Breast epithelium (tissue), 4 donors: Measurements from ENCODE around the gene GJA1. TPM values are rescaled to one million over a fixed set of nuclear protein-coding genes. Genes with fewer than 3 reads are reported as not detected.

ENCODE experiments used
- DNase-seq, 2 donors: peaks; one replicate each; pipeline ENCODE4 v3.0.0-alpha.2; 2019; ENCODE audit warnings: low spot score in 2 of 2
- H3K27ac ChIP-seq, 2 donors: fragments of 200-600 bp; sonication (generic) in 1 of 2; one replicate each; pipeline ENCODE4 v1.5.1; 2016 to 2019; ENCODE audit warnings: mild to moderate bottlenecking in 1 of 2
- H3K27me3 ChIP-seq, 2 donors: fragments of 200-600 bp; sonication (generic) in 1 of 2; one replicate each; pipeline versions ENCODE4 v1.5.1 to v1.6.0; 2017 to 2019; ENCODE audit warnings: control low read depth in 1 of 2, mild to moderate bottlenecking in 1 of 2
- H3K36me3 ChIP-seq: fragments of 200-600 bp; one replicate; pipeline ENCODE4 v1.5.1; 2019
- H3K4me1 ChIP-seq, 2 donors: fragments of 200-600 bp; sonication (generic); one replicate each; pipeline ENCODE4 v1.5.1; 2016 to 2019; ENCODE audit warnings: control low read depth in 1 of 2
- H3K4me3 ChIP-seq, 3 donors: fragments of 200-600 bp; sonication (generic); 1 replicate in 2 of 3; 2 replicates in 1 of 3; pipeline ENCODE4 v1.5.1; 2016 to 2019; ENCODE audit warnings: mild to moderate bottlenecking in 3 of 3, moderate library complexity in 2 of 3
- H3K9me3 ChIP-seq, 2 donors: fragments of 200-600 bp; sonication (generic) in 1 of 2; one replicate each; pipeline ENCODE4 v1.5.1; 2016 to 2019; ENCODE audit warnings: control low read depth in 1 of 2
- POLR2A ChIP-seq: fragments of 450-650 bp; IDR thresholded peaks from one replicate; pipeline ENCODE4 v1.6.1; 2016; ENCODE audit warnings: antibody characterized with exemption, mild to moderate bottlenecking, moderate library complexity
- POLR2AphosphoS5 ChIP-seq, 3 donors: sonication (generic); formaldehyde crosslinking; IDR thresholded peaks; one replicate each; pipeline ENCODE4 v1.6.1; 2017; ENCODE audit warnings: antibody characterized with exemption in 3 of 3
- intact Hi-C: fragments of 100-400 bp; cut with DNase I; formaldehyde crosslinking; loops from one replicate; pipeline ENCODE4 v1.15.1; 2023; ENCODE audit warnings: low total_unique reads
- total RNA-seq, 3 donors: library from RNA; depleted of rRNA; stranded (reverse); fragments of >200 nt; gene quantifications; one replicate each; pipeline ENCODE4 v1.1.0, GENCODE V29; 2016
- TF ChIP-seq, protein P1 (sequence below), 3 donors: fragments of 450-650 bp; IDR thresholded peaks; one replicate each; pipeline ENCODE4 v1.5.1; 2016 to 2017; ENCODE audit warnings: antibody characterized with exemption in 3 of 3, mild to moderate bottlenecking in 3 of 3, moderate library complexity in 3 of 3

The GJA1 gene
- total RNA-seq, 3 donors from 2014 or later, result 37.3 to 91.0 (median 90.1) TPM

DNA sequence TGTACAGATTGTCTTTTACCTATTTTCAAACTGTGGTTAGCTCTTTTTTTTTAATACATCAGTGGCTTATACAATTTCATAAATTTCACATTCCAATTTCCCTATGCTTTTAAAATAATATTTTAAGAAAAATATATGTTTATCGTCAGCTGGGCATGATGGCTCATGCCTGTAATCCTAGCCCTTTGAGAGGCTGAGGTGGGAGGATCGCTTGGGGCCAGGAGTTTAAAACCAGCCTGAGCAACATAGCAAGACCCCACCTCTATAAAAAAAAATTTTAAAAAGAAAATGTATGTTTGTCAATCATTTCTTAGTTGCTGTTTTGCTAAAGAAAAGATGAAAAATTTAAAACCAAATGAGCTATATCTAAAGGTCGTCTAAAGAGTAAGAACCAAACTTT lies 3.4 kb downstream of the GJA1 start:
- H3K27me3 ChIP-seq, result no peaks in the 10 kb centered on the region
- H3K27ac ChIP-seq, result peak overlapping the region in 1 of 2 donors; percentile 91
- H3K4me3 ChIP-seq, result peak overlapping the region; percentile 11 to 82 (median 63)
- TF ChIP-seq POLR2A (no peak), POLR2AphosphoS5 (IDR thresholded peaks at IDR 0.05) (no peak)
- TF ChIP-seq, protein P1, sequence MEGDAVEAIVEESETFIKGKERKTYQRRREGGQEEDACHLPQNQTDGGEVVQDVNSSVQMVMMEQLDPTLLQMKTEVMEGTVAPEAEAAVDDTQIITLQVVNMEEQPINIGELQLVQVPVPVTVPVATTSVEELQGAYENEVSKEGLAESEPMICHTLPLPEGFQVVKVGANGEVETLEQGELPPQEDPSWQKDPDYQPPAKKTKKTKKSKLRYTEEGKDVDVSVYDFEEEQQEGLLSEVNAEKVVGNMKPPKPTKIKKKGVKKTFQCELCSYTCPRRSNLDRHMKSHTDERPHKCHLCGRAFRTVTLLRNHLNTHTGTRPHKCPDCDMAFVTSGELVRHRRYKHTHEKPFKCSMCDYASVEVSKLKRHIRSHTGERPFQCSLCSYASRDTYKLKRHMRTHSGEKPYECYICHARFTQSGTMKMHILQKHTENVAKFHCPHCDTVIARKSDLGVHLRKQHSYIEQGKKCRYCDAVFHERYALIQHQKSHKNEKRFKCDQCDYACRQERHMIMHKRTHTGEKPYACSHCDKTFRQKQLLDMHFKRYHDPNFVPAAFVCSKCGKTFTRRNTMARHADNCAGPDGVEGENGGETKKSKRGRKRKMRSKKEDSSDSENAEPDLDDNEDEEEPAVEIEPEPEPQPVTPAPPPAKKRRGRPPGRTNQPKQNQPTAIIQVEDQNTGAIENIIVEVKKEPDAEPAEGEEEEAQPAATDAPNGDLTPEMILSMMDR (IDR thresholded peaks at IDR 0.05), result no peak
- intact Hi-C loops, result loop anchor here (10.0 kb wide), 1 partner anchor 596 kb away; no protein-coding TSS in a partner anchor
- H3K36me3 ChIP-seq, result no peaks in the 10 kb centered on the region
- H3K4me1 ChIP-seq, result peaks cover 0 to under 1% of the 10 kb centered on the region in 2 donors
- DNase-seq, result no peak
- no peaks in the 10 kb centered on the region for H3K9me3 ChIP-seq

DNA sequence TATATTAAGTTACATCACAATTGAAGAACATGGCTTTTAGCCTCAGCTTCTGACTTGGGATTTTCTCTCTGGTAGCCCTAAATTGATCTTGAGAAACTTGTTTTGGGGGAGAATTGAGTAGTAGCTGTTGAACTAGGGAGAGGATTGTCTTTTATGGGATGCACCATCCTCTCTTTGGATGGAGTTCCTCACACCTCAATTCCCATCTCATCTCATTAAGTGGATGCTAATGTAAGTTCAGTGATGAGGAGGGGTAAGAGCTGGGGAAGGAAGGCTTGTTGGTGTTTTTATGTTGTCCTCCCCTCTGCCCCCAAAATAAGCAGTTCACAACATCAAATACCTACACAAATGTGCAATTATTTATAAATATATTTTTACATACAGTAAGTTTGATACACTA lies 4.0 kb downstream of the GJA1 start:
- intact Hi-C loops, result loop anchor here (10.0 kb wide), 1 partner anchor 595 kb away; no protein-coding TSS in a partner anchor
- Histone ChIP-seq H3K4me3 (peak overlapping the region in 2 of 3 donors; percentile 11 to 82), H3K27me3 (no peaks in the 10 kb centered on the region), H3K27ac (peak overlapping the region; percentile 67 to 91), H3K4me1 (peaks cover 0 to 5% of the 10 kb centered on the region in 2 donors), H3K36me3 (no peaks in the 10 kb centered on the region), H3K9me3 (no peaks in the 10 kb centered on the region)
- DNase-seq, result no peak
- no peak for TF ChIP-seq POLR2AphosphoS5 (IDR thresholded peaks at IDR 0.05)
- TF ChIP-seq, protein P1 (IDR thresholded peaks at IDR 0.05), result no peak
- no peak for TF ChIP-seq POLR2A

- Histone ChIP-seq H3K9me3 (no peaks in the 10 kb centered on the region), H3K36me3 (no peaks in the 10 kb centered on the region), H3K4me1 (peaks cover 0 to 5% of the 10 kb centered on the region in 2 donors), H3K4me3 (peak overlapping the region in 1 of 3 donors; percentile 82), H3K27me3 (no peaks in the 10 kb centered on the region), H3K27ac (peak overlapping the region; percentile 67 to 91)
- intact Hi-C loops, result loop anchor here (10.0 kb wide), 1 partner anchor 595 kb away; no protein-coding TSS in a partner anchor
- no peak for DNase-seq
- TF ChIP-seq, protein P1 (IDR thresholded peaks at IDR 0.05), result no peak
- TF ChIP-seq POLR2A (no peak), POLR2AphosphoS5 (IDR thresholded peaks at IDR 0.05) (no peak)
Observed at GRCh38 chr6:121439926-121440325, 4.5 kb downstream of the GJA1 start.

DNA sequence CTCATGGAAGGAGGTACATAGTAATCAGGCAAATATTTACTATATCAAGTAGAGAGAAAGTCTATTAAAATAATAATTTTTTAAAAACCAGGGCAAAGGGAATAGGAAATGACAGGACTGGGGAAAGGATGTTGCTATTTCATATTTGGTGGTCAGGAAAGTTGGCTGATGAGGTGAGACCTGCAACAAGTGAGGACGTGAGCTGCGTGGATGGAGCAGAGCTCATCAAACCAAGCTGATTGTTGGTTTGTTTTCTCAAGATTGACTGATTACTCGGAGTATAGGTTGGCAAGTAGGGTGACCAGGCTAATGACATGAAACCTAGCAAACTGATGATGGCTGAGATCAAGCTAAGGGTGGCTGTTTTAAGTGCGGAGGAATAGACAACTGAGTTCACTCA lies 6.0 kb downstream of the GJA1 start:
- peaks cover 0 to 5% of the 10 kb centered on the region in 2 donors for H3K4me1 ChIP-seq
- intact Hi-C loops, result no loop called here
- no peaks in the 10 kb centered on the region for H3K27me3 ChIP-seq
- peak overlapping the region; percentile 60 to 68 for H3K27ac ChIP-seq
- no peaks in the 10 kb centered on the region for H3K9me3 ChIP-seq
- no peak for DNase-seq
- H3K36me3 ChIP-seq, result no peaks in the 10 kb centered on the region
- peak overlapping the region in 2 of 3 donors; percentile 2 to 31 for H3K4me3 ChIP-seq
- TF ChIP-seq, protein P1 (IDR thresholded peaks at IDR 0.05), result no peak
- TF ChIP-seq POLR2AphosphoS5 (IDR thresholded peaks at IDR 0.05) (no peak), POLR2A (no peak)

DNA sequence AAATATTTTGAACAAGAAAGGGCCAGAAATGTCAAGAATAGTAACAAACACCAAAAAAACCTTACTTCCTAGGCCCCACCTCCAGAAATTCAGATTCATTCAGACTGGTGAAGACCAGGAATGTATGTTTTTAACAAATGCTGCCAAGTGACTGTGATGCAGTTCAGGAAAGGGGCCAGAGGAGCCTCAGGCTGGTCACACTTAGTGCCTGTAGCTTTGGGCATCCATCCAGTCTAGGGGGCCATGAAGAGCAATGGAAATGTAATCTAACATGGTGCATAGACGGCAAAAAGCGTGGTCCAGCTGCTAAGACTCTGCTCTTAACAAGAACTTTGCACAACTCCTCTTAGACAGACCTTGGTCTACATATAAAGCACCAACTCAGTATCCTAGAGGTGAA lies 7.1 kb downstream of the GJA1 start:
- Histone ChIP-seq H3K9me3 (no peaks in the 10 kb centered on the region), H3K36me3 (no peaks in the 10 kb centered on the region), H3K4me3 (peak overlapping the region in 1 of 3 donors; percentile 43), H3K27me3 (no peaks in the 10 kb centered on the region), H3K4me1 (peaks cover 0 to 5% of the 10 kb centered on the region in 2 donors), H3K27ac (peak overlapping the region; percentile 1 to 55)
- TF ChIP-seq POLR2A, result no peak
- TF ChIP-seq, protein P1 (IDR thresholded peaks at IDR 0.05), result no peak
- TF ChIP-seq POLR2AphosphoS5 (IDR thresholded peaks at IDR 0.05), result no peak
- DNase-seq, result no peak
- intact Hi-C loops, result no loop called here
